GM12878 (cell line): ENCODE measurements around the gene VPS29. TPM values are rescaled to one million over a fixed set of nuclear protein-coding genes. Genes with fewer than 3 reads are reported as not detected.
A peak's percentile ranks its signal among the peaks of the same experiment; 100 is the strongest.

Experiments
- ATAC-seq: fragments of 200-7000 bp; cut with Tn5 transposase; 3 replicates; pipeline ENCODE4 v1.9.1; 2020; ENCODE audit warnings: mild to moderate bottlenecking, moderate library complexity
- BruUV-seq: library from RNA; stranded (reverse); fragments of 400-500 nt; replicated peaks from 2 replicates; lab custom pipeline; 2021; lab: Mats Ljungman, UMichigan
- CTCF ChIA-PET: fragments of 300-600 bp; sonication (Branson Sonifier 250); formaldehyde crosslinking; extraction: SDS; loops from one replicate; lab custom pipeline; 2021; ENCODE audit warnings: inconsistent platforms; lab: Yijun Ruan, JAX
- POLR2A ChIA-PET: fragments of 350-600 bp; formaldehyde crosslinking; extraction: SDS; loops from one replicate; lab custom pipeline; 2021; ENCODE audit warnings: inconsistent platforms; lab: Charles Lee
- RAD21 ChIA-PET: fragments of 300-600 bp; sonication (Branson Sonifier 250); formaldehyde crosslinking; loops from one replicate; lab custom pipeline; 2023; ENCODE audit warnings: antibody characterized with exemption; ENCODE audit not compliant: unreplicated experiment; lab: Charles Lee
- SMC1A ChIA-PET: fragments of 300-600 bp; sonication (Branson Sonifier 250); formaldehyde crosslinking; loops from one replicate; lab custom pipeline; 2023; ENCODE audit not compliant: unreplicated experiment, uncharacterized antibody; lab: Charles Lee
- DNase-seq: peaks from one replicate; pipeline ENCODE4 v3.0.0-alpha.2; 2011; ENCODE audit warnings: low read depth, low spot score
- FAIRE-seq: peaks from 3 replicates; lab custom pipeline; 2011; peaks lifted over from hg19 to GRCh38; lab: Jason Lieb, UNC
- H2AFZ ChIP-seq: 2 replicates; pipeline ENCODE4 v1.6.0; 2011; ENCODE audit warnings: low read depth, low read length, control low read depth; ENCODE audit not compliant: control insufficient read depth
- H3K27ac ChIP-seq: 2 replicates; pipeline ENCODE4 v1.5.1; 2011; ENCODE audit warnings: control low read depth; ENCODE audit not compliant: control insufficient read depth, insufficient read depth
- H3K27me3 ChIP-seq, 2 experiments: replicated peaks in 1 of 2; 2 replicates each; pipeline versions ENCODE4 v1.6.0 to v1.6.1; 2011; ENCODE audit warnings: low read length in 1 of 2; ENCODE audit not compliant: control insufficient read depth in 2 of 2, insufficient read depth in 2 of 2
- H3K36me3 ChIP-seq, 2 experiments: 2 replicates each; pipeline ENCODE4 v1.5.1; 2011; ENCODE audit warnings: low read length in 1 of 2; ENCODE audit not compliant: control insufficient read depth in 2 of 2, insufficient read depth in 2 of 2
- H3K4me1 ChIP-seq: 2 replicates; pipeline ENCODE4 v1.6.1; 2011; ENCODE audit warnings: mild to moderate bottlenecking, low read length, moderate library complexity, mixed read lengths; ENCODE audit not compliant: control insufficient read depth, insufficient read depth
- H3K4me2 ChIP-seq: 2 replicates; pipeline ENCODE4 v1.6.0; 2011; ENCODE audit warnings: control low read depth; ENCODE audit not compliant: control insufficient read depth, insufficient read depth
- H3K4me3 ChIP-seq: fragments of 200-600 bp; sonication (generic); 2 replicates; pipeline ENCODE4 v1.5.1; 2016
- H3K79me2 ChIP-seq: 2 replicates; pipeline ENCODE4 v1.6.0; 2011; ENCODE audit warnings: low read length; ENCODE audit not compliant: control insufficient read depth, insufficient read depth
- H3K9ac ChIP-seq: 2 replicates; pipeline ENCODE4 v1.8.0; 2011; ENCODE audit warnings: low read length, control low read depth, mixed read lengths; ENCODE audit not compliant: control insufficient read depth, insufficient read depth
- H3K9me3 ChIP-seq: replicated peaks from 3 replicates; pipeline ENCODE4 v1.5.1; 2011; ENCODE audit warnings: mild to moderate bottlenecking, low read length; ENCODE audit not compliant: control insufficient read depth, insufficient read depth
- H4K20me1 ChIP-seq: 2 replicates; pipeline ENCODE4 v1.6.0; 2011; ENCODE audit not compliant: control insufficient read depth, insufficient read depth
- CBX5 ChIP-seq: sonication (generic); IDR thresholded peaks from 2 replicates; pipeline ENCODE4 v1.6.1; 2016; ENCODE audit warnings: low read depth, moderate library complexity, mild to moderate bottlenecking, inconsistent platforms
- CEBPB ChIP-seq, 2 experiments: fragments of 150-350 bp in 1 of 2; IDR thresholded peaks; 2 replicates each; pipeline ENCODE4 v1.6.1; 2012 to 2014; ENCODE audit warnings: low read depth in 2 of 2, low read length in 2 of 2, borderline replicate concordance in 1 of 2, inconsistent platforms in 1 of 2
- CUX1 ChIP-seq: IDR thresholded peaks from 2 replicates; pipeline ENCODE4 v1.6.1; 2012; ENCODE audit warnings: improper control_type of control experiment, low read depth, low read length; ENCODE audit not compliant: insufficient replicate concordance
- ELK1 ChIP-seq: IDR thresholded peaks from 2 replicates; pipeline ENCODE4 v1.6.1; 2012; ENCODE audit warnings: low read depth, low read length, improper control_type of control experiment
- NFIC ChIP-seq: IDR thresholded peaks from 2 replicates; pipeline ENCODE4 v1.6.1; 2012; ENCODE audit warnings: low read depth, mild to moderate bottlenecking, inconsistent platforms, low read length, moderate library complexity
- NFXL1 ChIP-seq: fragments of 450-650 bp; IDR thresholded peaks from 2 replicates; pipeline ENCODE4 v1.6.1; 2017; ENCODE audit warnings: antibody characterized with exemption, mild to moderate bottlenecking, borderline replicate concordance
- POLR2AphosphoS2 ChIP-seq: IDR thresholded peaks from 2 replicates; pipeline ENCODE4 v1.6.1; 2011; ENCODE audit warnings: low read depth, mild to moderate bottlenecking, low read length, improper control_type of control experiment, moderate library complexity
- SIX5 ChIP-seq: IDR thresholded peaks from 2 replicates; pipeline ENCODE4 v1.6.1; 2011; ENCODE audit warnings: mild to moderate bottlenecking, low read depth, low read length, moderate library complexity; ENCODE audit not compliant: severe bottlenecking
- SKIL ChIP-seq: fragments of 450-650 bp; IDR thresholded peaks from 2 replicates; pipeline ENCODE4 v1.6.1; 2017; ENCODE audit warnings: mild to moderate bottlenecking, low read depth, inconsistent platforms; ENCODE audit not compliant: poor library complexity, severe bottlenecking
- YBX1 ChIP-seq: fragments of 450-650 bp; IDR thresholded peaks from 2 replicates; pipeline ENCODE4 v1.6.1; 2016; ENCODE audit warnings: antibody characterized with exemption
- ZNF207 ChIP-seq: fragments of 450-650 bp; IDR thresholded peaks from 2 replicates; pipeline ENCODE4 v1.6.1; 2014; ENCODE audit warnings: antibody characterized with exemption, mild to moderate bottlenecking, borderline replicate concordance
- WGBS: methylation state at CpG from one replicate; pipeline ENCODE4 v1.1.6; 2016; ENCODE audit warnings: low lambda C conversion rate; ENCODE audit not compliant: insufficient replicate concordance, insufficient coverage; ENCODE audit errors: missing lambda C conversion rate; 5-methylcytosine and 5-hydroxymethylcytosine counted together
- in situ Hi-C: fragments of 300-500 bp; cut with MboI; formaldehyde crosslinking; loops from 9 replicates; pipeline ENCODE4 v1.14.3; 2018; ENCODE audit warnings: mixed read lengths
- intact Hi-C: fragments of 100-400 bp; cut with micrococcal nuclease; formaldehyde crosslinking; loops from one replicate; pipeline ENCODE4 v1.14.2; 2022; ENCODE audit not compliant: unreplicated experiment
- polyA plus RNA-seq, 11 experiments: library from polyadenylated mRNA; depleted of rRNA in 4 of 11; unstranded in 6 of 11; stranded (reverse) in 5 of 11; fragments of >200 nt; fragmentation: Nextera tagmentation in 4 of 11; fragmentation: Illumina TruSeq in 1 of 11; extraction: Ambion mirVana in 4 of 11; extraction: Trizol in 1 of 11; gene quantifications; 1 replicate in 1 of 11; 2 replicates in 10 of 11; pipeline versions ENCODE4 v1.2.1 to v1.2.3, GENCODE V29; 2011 to 2016; ENCODE audit warnings: inconsistent platforms in 2 of 11, missing spikeins in 2 of 11, low read depth in 1 of 11
- total RNA-seq, 4 experiments: library from RNA; depleted of rRNA in 3 of 4; stranded (reverse); fragments of >200 nt in 3 of 4; fragmentation: Illumina TruSeq in 1 of 4; extraction: Trizol in 1 of 4; gene quantifications; 2 replicates each; pipeline versions ENCODE4 v1.2.1 to v1.2.3, GENCODE V29; 2013 to 2021

Gene VPS29
- total and polyA plus RNA-seq, 10 of the 15 experiments (the other 5 are each of a cell fraction or from before 2014, with no cell fraction given), result 65.3 to 405 (median 206) TPM

GRCh38 chr12:110538869-110539622 lies 37.1 kb upstream of the VPS29 start:
- peaks cover 54% of the 10 kb centered on the region for H3K4me1 ChIP-seq
- no peak overlapping the region for H2AFZ ChIP-seq
- FAIRE-seq, result no peak
- ChIA-PET SMC1A (interaction anchor here (0.8 to 18.4 kb wide), 11 partner anchors 8 to 61 kb away, joined by 4 to 308 read pairs (median 6); no protein-coding TSS in a partner anchor), CTCF (interaction anchor here (0.7 to 1.6 kb wide), 7 partner anchors 9 to 107 kb away, joined by 3 to 6 read pairs (median 4); partner anchors contain the start of gene ARPC3), RAD21 (interaction anchor here (0.7 to 1.4 kb wide), 7 partner anchors 11 to 67 kb away, joined by 3 to 7 read pairs (median 4); no protein-coding TSS in a partner anchor), POLR2A (interaction anchor here (0.5 to 1.5 kb wide), 8 partner anchors 10 to 251 kb away, joined by 3 to 6 read pairs (median 4); no protein-coding TSS in a partner anchor)
- peaks cover 7 to 37% of the 10 kb centered on the region in 2 experiments for H3K36me3 ChIP-seq
- H3K27ac ChIP-seq, result 0 out of 2 replicates have a peak overlapping the region, but pooled peaks have one; percentile 3
- 77% methylated on average over 5 of the region's 5 CpGs for WGBS
- H3K9ac ChIP-seq, result no peak overlapping the region
- peaks cover 56% of the 10 kb centered on the region for H3K79me2 ChIP-seq
- H3K27me3 ChIP-seq, result no peaks in the 10 kb centered on the region
- no peak for DNase-seq
- H3K9me3 ChIP-seq, result no peaks in the 10 kb centered on the region
- ATAC-seq, result no peak
- H4K20me1 ChIP-seq, result no peaks in the 10 kb centered on the region
- intact Hi-C loops, result loop anchor here (10.0 kb wide), 1 partner anchor 346 kb away; no protein-coding TSS in a partner anchor
- no TSS peak for BruUV-seq
- H3K4me3 ChIP-seq, result no peak overlapping the region
- in situ Hi-C loops, result no loop called here
- H3K4me2 ChIP-seq, result no peak overlapping the region
- TF ChIP-seq ELK1, result no peak
- TF ChIP-seq NFXL1, result no peak
- TF ChIP-seq ZNF207, result no peak
- no peak for TF ChIP-seq CEBPB (IDR thresholded peaks at IDR 0.05; ENCODE audit: borderline replicate concordance in 1 of 2, low read depth in 2 of 2, low read length in 2 of 2)
- TF ChIP-seq SKIL, result no peak
- TF ChIP-seq CUX1, result no peak
- no peak for TF ChIP-seq POLR2AphosphoS2
- TF ChIP-seq YBX1, result no peak
- no peak for TF ChIP-seq SIX5
- TF ChIP-seq NFIC, result no peak
- TF ChIP-seq CBX5, result no peak
